SK-N-SH (cell line): ENCODE measurements around the gene MMP13. TPM values are rescaled to one million over a fixed set of nuclear protein-coding genes. Genes with fewer than 3 reads are reported as not detected.

Source experiments
- CTCF ChIA-PET: fragments of 300-600, 350-600 bp; formaldehyde crosslinking; extraction: SDS; loops from one replicate; lab custom pipeline; 2021; lab: Yijun Ruan, JAX
- POLR2A ChIA-PET: fragments of 350-600 bp; sonication (Branson Sonifier 250); formaldehyde crosslinking; extraction: SDS; loops from one replicate; lab custom pipeline; 2020; ENCODE audit warnings: antibody characterized with exemption, inconsistent platforms; lab: Yijun Ruan, JAX
- DNase-seq: peaks from one replicate; pipeline ENCODE4 v3.0.0; 2012
- H2AFZ ChIP-seq: fragments of 200-600 bp; sonication (generic); 2 replicates; pipeline ENCODE4 v1.8.1; 2016; ENCODE audit warnings: antibody characterized with exemption, mild to moderate bottlenecking, low read depth
- H3F3A ChIP-seq: fragments of 200-600 bp; sonication (generic); replicated peaks from 2 replicates; pipeline ENCODE3; 2016; ENCODE audit warnings: antibody characterized with exemption, mild to moderate bottlenecking; ENCODE audit not compliant: insufficient read depth
- H3K27ac ChIP-seq, 2 experiments: fragments of 200-500 bp in 1 of 2; fragments of 200-600 bp in 1 of 2; sonication (Bioruptor generic) in 1 of 2; sonication (generic), shearing (Covaris generic) in 1 of 2; 2 replicates each; pipeline versions ENCODE4 v1.5.1 to v1.6.1; 2014 to 2016; ENCODE audit warnings: low read depth in 2 of 2, inconsistent platforms in 1 of 2, low read length in 1 of 2, mild to moderate bottlenecking in 1 of 2, mixed read lengths in 1 of 2
- H3K27me3 ChIP-seq: fragments of 200-600 bp; sonication (generic), shearing (Covaris generic); 2 replicates; pipeline ENCODE4 v1.6.1; 2016; ENCODE audit warnings: mixed run types; ENCODE audit not compliant: insufficient read depth
- H3K36me3 ChIP-seq, 2 experiments: fragments of 200-500 bp in 1 of 2; fragments of 200-600 bp in 1 of 2; sonication (Bioruptor generic) in 1 of 2; sonication (generic) in 1 of 2; replicated peaks in 1 of 2; 2 replicates each; pipeline versions ENCODE3 to v1.5.1; 2014 to 2016; ENCODE audit warnings: low read length in 1 of 2, mild to moderate bottlenecking in 1 of 2; ENCODE audit not compliant: insufficient read depth in 2 of 2, control insufficient read depth in 1 of 2
- H3K4me1 ChIP-seq, 2 experiments: fragments of 200-500 bp in 1 of 2; fragments of 200-600 bp in 1 of 2; sonication (Bioruptor generic) in 1 of 2; sonication (generic), shearing (Covaris generic) in 1 of 2; 2 replicates each; pipeline versions ENCODE4 v1.5.1 to v1.6.1; 2014 to 2016; ENCODE audit warnings: low read depth in 1 of 2, low read length in 1 of 2, mixed run types in 1 of 2; ENCODE audit not compliant: insufficient read depth in 2 of 2, control insufficient read depth in 1 of 2
- H3K4me2 ChIP-seq: fragments of 200-600 bp; sonication (generic), shearing (Covaris generic); 2 replicates; pipeline ENCODE4 v1.6.1; 2017; ENCODE audit warnings: mixed run types
- H3K4me3 ChIP-seq, 2 experiments: fragments of 200-500 bp in 1 of 2; fragments of 200-600 bp in 1 of 2; sonication (Bioruptor generic) in 1 of 2; sonication (generic), shearing (Covaris generic) in 1 of 2; 2 replicates each; pipeline versions ENCODE4 v1.5.1 to v1.8.1; 2014 to 2016; ENCODE audit warnings: low read depth in 2 of 2, inconsistent platforms in 1 of 2, low read length in 1 of 2, mild to moderate bottlenecking in 1 of 2, mixed read lengths in 1 of 2, moderate library complexity in 1 of 2
- H3K79me2 ChIP-seq: fragments of 200-600 bp; sonication (generic); 2 replicates; pipeline ENCODE4 v1.8.1; 2017; ENCODE audit warnings: mild to moderate bottlenecking; ENCODE audit not compliant: insufficient read depth
- H3K9ac ChIP-seq: fragments of 200-600 bp; sonication (generic); 2 replicates; pipeline ENCODE4 v1.6.1; 2017; ENCODE audit warnings: mixed run types
- H3K9me2 ChIP-seq: fragments of 200-600 bp; sonication (generic); 2 replicates; pipeline ENCODE4 v1.6.1; 2017; ENCODE audit warnings: mixed run types
- H3K9me3 ChIP-seq: fragments of 200-600 bp; sonication (generic); 2 replicates; pipeline ENCODE4 v1.6.1; 2017; ENCODE audit warnings: mixed run types, mild to moderate bottlenecking, moderate library complexity
- H4K20me1 ChIP-seq: fragments of 200-600 bp; sonication (generic); 2 replicates; pipeline ENCODE4 v1.6.1; 2017; ENCODE audit warnings: mild to moderate bottlenecking, mixed run types; ENCODE audit not compliant: insufficient read depth
- FOXJ3 ChIP-seq: sonication (generic); formaldehyde crosslinking; IDR thresholded peaks from 2 replicates; pipeline ENCODE4 v1.5.1; 2020; ENCODE audit warnings: mild to moderate bottlenecking, missing genetic modification reagents
- GABPA ChIP-seq: IDR thresholded peaks from 2 replicates; pipeline ENCODE4 v1.4.0; 2012; ENCODE audit warnings: low read depth, mild to moderate bottlenecking
- GATA2 ChIP-seq: sonication (generic); formaldehyde crosslinking; IDR thresholded peaks from 2 replicates; pipeline ENCODE4 v1.5.0; 2020; ENCODE audit warnings: mild to moderate bottlenecking, missing genetic modification reagents
- JUND ChIP-seq: IDR thresholded peaks from 2 replicates; pipeline ENCODE4 v1.4.0; 2012
- MXI1 ChIP-seq: IDR thresholded peaks from 2 replicates; pipeline ENCODE4 v1.6.1; 2012; ENCODE audit warnings: mild to moderate bottlenecking, low read depth, low read length, improper control_type of control experiment
- NFIC ChIP-seq: IDR thresholded peaks from 2 replicates; pipeline ENCODE4 v1.4.0; 2012; ENCODE audit warnings: borderline replicate concordance
- NRF1 ChIP-seq: IDR thresholded peaks from 2 replicates; pipeline ENCODE4 v1.6.1; 2012; ENCODE audit warnings: low read depth, mild to moderate bottlenecking, low read length
- RAD21 ChIP-seq: IDR thresholded peaks from 2 replicates; pipeline ENCODE4 v1.6.1; 2012; ENCODE audit warnings: mild to moderate bottlenecking, low read length
- RCOR1 ChIP-seq: fragments of 150-350 bp; IDR thresholded peaks from 2 replicates; pipeline ENCODE4 v1.6.1; 2017; ENCODE audit warnings: antibody characterized with exemption, low read length
- RFX5 ChIP-seq: IDR thresholded peaks from 2 replicates; pipeline ENCODE4 v1.6.1; 2012; ENCODE audit warnings: mild to moderate bottlenecking, improper control_type of control experiment, low read length
- RXRA ChIP-seq: IDR thresholded peaks from 2 replicates; pipeline ENCODE4 v1.4.0; 2012; ENCODE audit warnings: low read depth, mild to moderate bottlenecking, borderline replicate concordance
- SIN3A ChIP-seq: IDR thresholded peaks from 2 replicates; pipeline ENCODE4 v1.6.1; 2012; ENCODE audit warnings: low read depth, mild to moderate bottlenecking, low read length, moderate library complexity, borderline replicate concordance
- SMC3 ChIP-seq: IDR thresholded peaks from 2 replicates; pipeline ENCODE4 v1.6.1; 2012; ENCODE audit warnings: low read depth, low read length, improper control_type of control experiment
- TAF1 ChIP-seq: IDR thresholded peaks from 2 replicates; pipeline ENCODE4 v1.6.1; 2012; ENCODE audit warnings: low read depth, mild to moderate bottlenecking, low read length, moderate library complexity, borderline replicate concordance
- TCF12 ChIP-seq: IDR thresholded peaks from 2 replicates; pipeline ENCODE4 v1.4.0; 2012
- WGBS: methylation state at CpG from one replicate; pipeline ENCODE4 v1.1.6; 2017; ENCODE audit warnings: low lambda C conversion rate; 5-methylcytosine and 5-hydroxymethylcytosine counted together
- polyA plus RNA-seq, 3 experiments: library from polyadenylated mRNA; depleted of rRNA; stranded (reverse); fragments of >200 nt; gene quantifications; 2 replicates each; pipeline ENCODE4 v1.2.3, GENCODE V29; 2012
- TF ChIP-seq, protein P1 (sequence below): fragments of 200-600 bp; sonication (generic); IDR thresholded peaks from 2 replicates; pipeline ENCODE4 v1.6.1; 2017; ENCODE audit warnings: antibody characterized with exemption, mild to moderate bottlenecking, moderate library complexity
- TF ChIP-seq, protein P2 (sequence below): IDR thresholded peaks from 2 replicates; pipeline ENCODE4 v1.4.0; 2012; ENCODE audit warnings: low read depth
- TF ChIP-seq, protein P3 (sequence below): IDR thresholded peaks from 2 replicates; pipeline ENCODE4; 2012
- TF ChIP-seq, protein P4 (sequence below): IDR thresholded peaks from 2 replicates; pipeline ENCODE4 v1.6.1; 2012; ENCODE audit warnings: mild to moderate bottlenecking, low read depth, low read length, moderate library complexity
- TF ChIP-seq, protein P5 (sequence below): fragments of 150-350 bp; IDR thresholded peaks from 2 replicates; pipeline ENCODE4 v1.6.1; 2016; ENCODE audit warnings: mild to moderate bottlenecking, low read depth, low read length

MMP13 gene
- polyA plus RNA-seq, 1 of the 3 experiments (the other 2 are of a cell fraction) = 0.12 TPM

DNA sequence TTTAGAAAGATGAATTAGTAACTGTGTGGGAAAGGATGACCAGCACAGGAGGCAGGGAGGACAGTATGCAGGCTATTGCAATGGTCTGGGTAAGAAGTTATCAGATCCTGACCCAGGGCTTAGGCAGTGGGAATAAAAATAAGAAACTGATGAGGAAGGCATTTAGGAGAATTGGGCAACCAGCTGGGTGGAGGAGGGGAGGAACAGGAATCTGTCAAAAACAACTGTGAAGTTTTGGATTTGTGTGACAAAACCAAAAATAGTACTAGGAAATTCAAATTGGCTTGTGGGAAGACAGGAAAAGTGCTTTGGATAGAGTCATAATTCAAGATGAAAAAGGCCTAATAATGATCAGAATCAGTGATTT is 27.9 kb downstream of the MMP13 start:
- CTCF ChIA-PET = interaction anchor here (0.6 to 1.3 kb wide), 2 partner anchors 13 to 50 kb away, joined by 3 to 6 read pairs; no protein-coding TSS in a partner anchor
- Histone ChIP-seq H3K9me3 (no peaks in the 10 kb centered on the region), H4K20me1 (no peaks in the 10 kb centered on the region), H3K27ac (no peak overlapping the region), H3K79me2 (no peaks in the 10 kb centered on the region), H3K4me1 (peaks cover 0 to 19% of the 10 kb centered on the region in 2 experiments; a peak in 1 of 4 replicates), H3K4me2 (no peak overlapping the region), H2AFZ (no peak overlapping the region), H3K36me3 (no peaks in the 10 kb centered on the region), H3K9me2 (no peaks in the 10 kb centered on the region), H3K4me3 (no peak overlapping the region), H3K9ac (no peak overlapping the region), H3F3A (no peaks in the 10 kb centered on the region), H3K27me3 (no peaks in the 10 kb centered on the region; the same call in 1 of the 2 replicates)
- no peak for TF ChIP-seq SIN3A
- POLR2A ChIA-PET = no interaction called here
- no peak for DNase-seq

DNA sequence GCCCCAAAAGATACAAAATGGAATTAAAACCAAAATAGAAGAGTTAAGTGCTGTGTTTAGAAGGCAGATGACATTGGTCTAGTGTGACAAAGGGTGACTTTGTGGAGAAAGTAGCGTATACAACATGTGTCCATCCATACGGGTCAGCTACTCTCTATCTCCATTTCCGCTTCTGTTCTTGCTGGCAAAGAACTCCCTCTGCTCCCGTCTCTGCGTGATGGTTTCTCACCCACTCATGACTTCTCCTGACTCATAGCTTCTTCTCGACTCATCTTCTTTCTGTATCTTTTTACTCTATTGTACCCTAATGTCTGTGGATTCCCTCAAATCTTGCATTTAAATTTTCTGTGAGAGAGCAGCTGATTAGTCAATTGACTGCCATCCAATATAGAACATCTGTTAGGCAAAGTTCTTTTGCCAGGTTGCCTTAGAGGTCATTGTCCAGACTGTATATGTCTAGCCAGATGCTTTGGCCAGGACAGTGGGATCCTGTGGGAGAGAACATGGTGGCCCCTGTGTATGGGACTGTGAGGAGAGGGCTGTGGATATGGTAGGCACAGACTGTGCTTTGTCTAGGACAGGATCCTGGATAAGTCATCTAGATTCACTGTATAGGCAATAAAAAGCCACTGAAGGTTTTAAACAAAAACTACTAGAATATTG is 28.4 kb downstream of the MMP13 start:
- Histone ChIP-seq H3K79me2 (no peaks in the 10 kb centered on the region), H2AFZ (no peak overlapping the region), H3K27ac (no peak overlapping the region), H3K4me2 (no peak overlapping the region), H3K4me3 (no peak overlapping the region), H3K4me1 (peaks cover 0 to 19% of the 10 kb centered on the region in 2 experiments; a peak in 1 of 4 replicates), H3K9ac (no peak overlapping the region), H3K36me3 (no peaks in the 10 kb centered on the region), H3F3A (no peaks in the 10 kb centered on the region), H3K9me3 (no peaks in the 10 kb centered on the region), H4K20me1 (no peaks in the 10 kb centered on the region), H3K9me2 (no peaks in the 10 kb centered on the region), H3K27me3 (no peaks in the 10 kb centered on the region; the same call in 1 of the 2 replicates)
- ChIA-PET POLR2A (no interaction called here), CTCF (interaction anchor here (1.3 kb wide), 1 partner anchor 14 kb away, joined by 6 read pairs; no protein-coding TSS in a partner anchor)
- WGBS = 46% methylated on average over 6 of the region's 6 CpGs
- TF ChIP-seq RFX5 = no peak
- TF ChIP-seq, protein P1, sequence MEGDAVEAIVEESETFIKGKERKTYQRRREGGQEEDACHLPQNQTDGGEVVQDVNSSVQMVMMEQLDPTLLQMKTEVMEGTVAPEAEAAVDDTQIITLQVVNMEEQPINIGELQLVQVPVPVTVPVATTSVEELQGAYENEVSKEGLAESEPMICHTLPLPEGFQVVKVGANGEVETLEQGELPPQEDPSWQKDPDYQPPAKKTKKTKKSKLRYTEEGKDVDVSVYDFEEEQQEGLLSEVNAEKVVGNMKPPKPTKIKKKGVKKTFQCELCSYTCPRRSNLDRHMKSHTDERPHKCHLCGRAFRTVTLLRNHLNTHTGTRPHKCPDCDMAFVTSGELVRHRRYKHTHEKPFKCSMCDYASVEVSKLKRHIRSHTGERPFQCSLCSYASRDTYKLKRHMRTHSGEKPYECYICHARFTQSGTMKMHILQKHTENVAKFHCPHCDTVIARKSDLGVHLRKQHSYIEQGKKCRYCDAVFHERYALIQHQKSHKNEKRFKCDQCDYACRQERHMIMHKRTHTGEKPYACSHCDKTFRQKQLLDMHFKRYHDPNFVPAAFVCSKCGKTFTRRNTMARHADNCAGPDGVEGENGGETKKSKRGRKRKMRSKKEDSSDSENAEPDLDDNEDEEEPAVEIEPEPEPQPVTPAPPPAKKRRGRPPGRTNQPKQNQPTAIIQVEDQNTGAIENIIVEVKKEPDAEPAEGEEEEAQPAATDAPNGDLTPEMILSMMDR = no peak
- no peak for TF ChIP-seq TCF12
- TF ChIP-seq RXRA = no peak
- no peak for TF ChIP-seq NRF1
- no peak for TF ChIP-seq RCOR1
- TF ChIP-seq RAD21 = no peak
- TF ChIP-seq JUND = no peak
- no peak for TF ChIP-seq FOXJ3 (CRISPR knock-in tag)
- TF ChIP-seq GABPA = no peak
- no peak for TF ChIP-seq MXI1
- TF ChIP-seq TAF1 = no peak
- TF ChIP-seq SMC3 = no peak
- TF ChIP-seq NFIC = no peak
- TF ChIP-seq, protein P2, sequence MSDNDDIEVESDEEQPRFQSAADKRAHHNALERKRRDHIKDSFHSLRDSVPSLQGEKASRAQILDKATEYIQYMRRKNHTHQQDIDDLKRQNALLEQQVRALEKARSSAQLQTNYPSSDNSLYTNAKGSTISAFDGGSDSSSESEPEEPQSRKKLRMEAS = no peak
- TF ChIP-seq, protein P3, sequence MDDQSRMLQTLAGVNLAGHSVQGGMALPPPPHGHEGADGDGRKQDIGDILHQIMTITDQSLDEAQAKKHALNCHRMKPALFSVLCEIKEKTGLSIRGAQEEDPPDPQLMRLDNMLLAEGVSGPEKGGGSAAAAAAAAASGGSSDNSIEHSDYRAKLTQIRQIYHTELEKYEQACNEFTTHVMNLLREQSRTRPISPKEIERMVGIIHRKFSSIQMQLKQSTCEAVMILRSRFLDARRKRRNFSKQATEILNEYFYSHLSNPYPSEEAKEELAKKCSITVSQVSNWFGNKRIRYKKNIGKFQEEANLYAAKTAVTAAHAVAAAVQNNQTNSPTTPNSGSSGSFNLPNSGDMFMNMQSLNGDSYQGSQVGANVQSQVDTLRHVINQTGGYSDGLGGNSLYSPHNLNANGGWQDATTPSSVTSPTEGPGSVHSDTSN = no peak
- TF ChIP-seq GATA2 (CRISPR knock-in tag) = no peak
- TF ChIP-seq, protein P4, sequence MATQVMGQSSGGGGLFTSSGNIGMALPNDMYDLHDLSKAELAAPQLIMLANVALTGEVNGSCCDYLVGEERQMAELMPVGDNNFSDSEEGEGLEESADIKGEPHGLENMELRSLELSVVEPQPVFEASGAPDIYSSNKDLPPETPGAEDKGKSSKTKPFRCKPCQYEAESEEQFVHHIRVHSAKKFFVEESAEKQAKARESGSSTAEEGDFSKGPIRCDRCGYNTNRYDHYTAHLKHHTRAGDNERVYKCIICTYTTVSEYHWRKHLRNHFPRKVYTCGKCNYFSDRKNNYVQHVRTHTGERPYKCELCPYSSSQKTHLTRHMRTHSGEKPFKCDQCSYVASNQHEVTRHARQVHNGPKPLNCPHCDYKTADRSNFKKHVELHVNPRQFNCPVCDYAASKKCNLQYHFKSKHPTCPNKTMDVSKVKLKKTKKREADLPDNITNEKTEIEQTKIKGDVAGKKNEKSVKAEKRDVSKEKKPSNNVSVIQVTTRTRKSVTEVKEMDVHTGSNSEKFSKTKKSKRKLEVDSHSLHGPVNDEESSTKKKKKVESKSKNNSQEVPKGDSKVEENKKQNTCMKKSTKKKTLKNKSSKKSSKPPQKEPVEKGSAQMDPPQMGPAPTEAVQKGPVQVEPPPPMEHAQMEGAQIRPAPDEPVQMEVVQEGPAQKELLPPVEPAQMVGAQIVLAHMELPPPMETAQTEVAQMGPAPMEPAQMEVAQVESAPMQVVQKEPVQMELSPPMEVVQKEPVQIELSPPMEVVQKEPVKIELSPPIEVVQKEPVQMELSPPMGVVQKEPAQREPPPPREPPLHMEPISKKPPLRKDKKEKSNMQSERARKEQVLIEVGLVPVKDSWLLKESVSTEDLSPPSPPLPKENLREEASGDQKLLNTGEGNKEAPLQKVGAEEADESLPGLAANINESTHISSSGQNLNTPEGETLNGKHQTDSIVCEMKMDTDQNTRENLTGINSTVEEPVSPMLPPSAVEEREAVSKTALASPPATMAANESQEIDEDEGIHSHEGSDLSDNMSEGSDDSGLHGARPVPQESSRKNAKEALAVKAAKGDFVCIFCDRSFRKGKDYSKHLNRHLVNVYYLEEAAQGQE = no peak
- TF ChIP-seq, protein P5, sequence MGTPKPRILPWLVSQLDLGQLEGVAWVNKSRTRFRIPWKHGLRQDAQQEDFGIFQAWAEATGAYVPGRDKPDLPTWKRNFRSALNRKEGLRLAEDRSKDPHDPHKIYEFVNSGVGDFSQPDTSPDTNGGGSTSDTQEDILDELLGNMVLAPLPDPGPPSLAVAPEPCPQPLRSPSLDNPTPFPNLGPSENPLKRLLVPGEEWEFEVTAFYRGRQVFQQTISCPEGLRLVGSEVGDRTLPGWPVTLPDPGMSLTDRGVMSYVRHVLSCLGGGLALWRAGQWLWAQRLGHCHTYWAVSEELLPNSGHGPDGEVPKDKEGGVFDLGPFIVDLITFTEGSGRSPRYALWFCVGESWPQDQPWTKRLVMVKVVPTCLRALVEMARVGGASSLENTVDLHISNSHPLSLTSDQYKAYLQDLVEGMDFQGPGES = no peak
- DNase-seq = no peak
